HEK293 (cell line): ENCODE data around the gene ADM2.

Experiments used
- AEBP2 ChIP-seq: fragments of 450-650 bp; formaldehyde crosslinking; IDR thresholded peaks from 2 replicates; pipeline ENCODE4 v1.5.1; 2016; ENCODE audit warnings: missing biosample characterization, missing genetic modification characterization, borderline replicate concordance
- EGR2 ChIP-seq: fragments of 450-650 bp; formaldehyde crosslinking; IDR thresholded peaks from 2 replicates; pipeline ENCODE4 v1.5.1; 2016; ENCODE audit warnings: low read depth, missing biosample characterization, missing genetic modification characterization
- GLIS1 ChIP-seq: fragments of 450-650 bp; formaldehyde crosslinking; IDR thresholded peaks from 2 replicates; pipeline ENCODE4 v1.5.1; 2016; ENCODE audit warnings: missing biosample characterization, missing genetic modification characterization
- GLIS2 ChIP-seq: fragments of 450-650 bp; formaldehyde crosslinking; IDR thresholded peaks from 2 replicates; pipeline ENCODE4 v1.5.1; 2016; ENCODE audit warnings: missing biosample characterization, missing genetic modification characterization
- KLF1 ChIP-seq: fragments of 450-650 bp; formaldehyde crosslinking; IDR thresholded peaks from 2 replicates; pipeline ENCODE4 v1.5.1; 2016; ENCODE audit warnings: missing biosample characterization, missing genetic modification characterization
- KLF10 ChIP-seq: fragments of 450-650 bp; IDR thresholded peaks from 2 replicates; pipeline ENCODE4 v1.5.1; 2018; ENCODE audit warnings: missing biosample characterization, mild to moderate bottlenecking, missing genetic modification characterization
- OVOL3 ChIP-seq: fragments of 450-650 bp; formaldehyde crosslinking; IDR thresholded peaks from 2 replicates; pipeline ENCODE4 v1.5.1; 2016; ENCODE audit warnings: missing biosample characterization, missing genetic modification characterization
- SP3 ChIP-seq: fragments of 450-650 bp; formaldehyde crosslinking; IDR thresholded peaks from 2 replicates; pipeline ENCODE4 v1.5.1; 2016; ENCODE audit warnings: missing biosample characterization, missing genetic modification characterization
- SP7 ChIP-seq: fragments of 450-650 bp; formaldehyde crosslinking; IDR thresholded peaks from 2 replicates; pipeline ENCODE4 v1.5.1; 2016; ENCODE audit warnings: missing biosample characterization, missing genetic modification characterization
- TCF7L2 ChIP-seq: IDR thresholded peaks from 2 replicates; pipeline ENCODE4 v1.6.1; 2011; ENCODE audit warnings: low read depth, mild to moderate bottlenecking, inconsistent platforms, low read length, moderate library complexity, borderline replicate concordance
- YY1 ChIP-seq: fragments of 450-650 bp; formaldehyde crosslinking; IDR thresholded peaks from 2 replicates; pipeline ENCODE4 v1.5.1; 2018; ENCODE audit warnings: missing biosample characterization, missing genetic modification characterization
- ZBTB10 ChIP-seq: fragments of 450-650 bp; formaldehyde crosslinking; IDR thresholded peaks from 2 replicates; pipeline ENCODE4 v1.5.1; 2016; ENCODE audit warnings: missing biosample characterization, missing genetic modification characterization
- ZNF214 ChIP-seq: fragments of 450-650 bp; formaldehyde crosslinking; IDR thresholded peaks from 2 replicates; pipeline ENCODE4 v1.5.1; 2017; ENCODE audit warnings: missing biosample characterization, mild to moderate bottlenecking, missing genetic modification characterization, borderline replicate concordance
- ZNF23 ChIP-seq: fragments of 450-650 bp; formaldehyde crosslinking; IDR thresholded peaks from 2 replicates; pipeline ENCODE4 v1.5.1; 2016; ENCODE audit warnings: missing biosample characterization, missing genetic modification characterization, borderline replicate concordance
- ZNF280C ChIP-seq: fragments of 450-650 bp; formaldehyde crosslinking; IDR thresholded peaks from 2 replicates; pipeline ENCODE4 v1.5.1; 2016; ENCODE audit warnings: missing biosample characterization, missing genetic modification characterization
- ZNF324 ChIP-seq: fragments of 450-650 bp; formaldehyde crosslinking; IDR thresholded peaks from 2 replicates; pipeline ENCODE4 v1.5.1; 2016; ENCODE audit warnings: missing biosample characterization, missing genetic modification characterization
- ZNF423 ChIP-seq: fragments of 450-650 bp; formaldehyde crosslinking; IDR thresholded peaks from 2 replicates; pipeline ENCODE4 v1.5.1; 2016; ENCODE audit warnings: missing biosample characterization, missing genetic modification characterization
- ZNF518A ChIP-seq: fragments of 450-650 bp; formaldehyde crosslinking; conservative IDR thresholded peaks from 2 replicates; pipeline ENCODE4 v1.5.1; 2016; ENCODE audit warnings: low read depth, missing biosample characterization, missing genetic modification characterization
- ZNF558 ChIP-seq: fragments of 450-650 bp; formaldehyde crosslinking; IDR thresholded peaks from 2 replicates; pipeline ENCODE4 v1.5.1; 2016; ENCODE audit warnings: missing biosample characterization, missing genetic modification characterization
- ZNF624 ChIP-seq: fragments of 450-650 bp; formaldehyde crosslinking; IDR thresholded peaks from 2 replicates; pipeline ENCODE4 v1.5.1; 2017; ENCODE audit warnings: missing biosample characterization, missing genetic modification characterization
- ZNF692 ChIP-seq: fragments of 450-650 bp; formaldehyde crosslinking; IDR thresholded peaks from 2 replicates; pipeline ENCODE4 v1.5.1; 2016; ENCODE audit warnings: missing biosample characterization, missing genetic modification characterization
- ZNF768 ChIP-seq: fragments of 450-650 bp; formaldehyde crosslinking; IDR thresholded peaks from 2 replicates; pipeline ENCODE4 v1.5.1; 2018; ENCODE audit warnings: missing biosample characterization, mild to moderate bottlenecking, missing genetic modification characterization
- ZNF776 ChIP-seq: fragments of 450-650 bp; formaldehyde crosslinking; IDR thresholded peaks from 2 replicates; pipeline ENCODE4 v1.5.0; 2017; ENCODE audit warnings: missing biosample characterization, missing genetic modification characterization, borderline replicate concordance
- ZNF792 ChIP-seq: fragments of 450-650 bp; formaldehyde crosslinking; IDR thresholded peaks from 2 replicates; pipeline ENCODE4 v1.5.1; 2016; ENCODE audit warnings: missing biosample characterization, missing genetic modification characterization
- ZNF843 ChIP-seq: fragments of 450-650 bp; formaldehyde crosslinking; IDR thresholded peaks from 2 replicates; pipeline ENCODE4 v1.5.1; 2016; ENCODE audit warnings: missing biosample characterization, missing genetic modification characterization
- ZSCAN30 ChIP-seq: fragments of 450-650 bp; IDR thresholded peaks from 2 replicates; pipeline ENCODE4 v1.5.1; 2018; ENCODE audit warnings: missing biosample characterization, mild to moderate bottlenecking, missing genetic modification characterization, moderate library complexity

The ADM2 gene

GRCh38 chr22:50474710-50475651 is 6.4 kb upstream of the ADM2 start, which contains the start of gene SBF1 (continued):
- TF ChIP-seq ZNF280C (no peak), YY1 (tag by site-specific recombination) (no peak), KLF1 (tag by site-specific recombination) (0 out of 2 replicates have a peak, but pooled peaks have one; percentile 58), ZSCAN30 (tag by site-specific recombination) (no peak), GLIS2 (tag by site-specific recombination) (peak; percentile 72), SP3 (tag by site-specific recombination) (peak; percentile 77), TCF7L2 (no peak), ZNF423 (no peak), ZNF768 (tag by site-specific recombination) (no peak), ZNF324 (tag by site-specific recombination) (no peak), GLIS1 (tag by site-specific recombination) (peak; percentile 18; the same call in 1 of the 2 replicates), OVOL3 (tag by site-specific recombination) (no peak), ZNF843 (tag by site-specific recombination) (no peak), ZNF792 (tag by site-specific recombination) (no peak), ZNF776 (tag by site-specific recombination) (no peak), ZBTB10 (tag by site-specific recombination) (peak; percentile 50; the same call in 1 of the 2 replicates), ZNF692 (no peak), SP7 (tag by site-specific recombination) (peak; percentile 32; the same call in 1 of the 2 replicates), ZNF558 (no peak), ZNF518A (tag by site-specific recombination) (no peak), ZNF214 (tag by site-specific recombination) (no peak), KLF10 (tag by site-specific recombination) (peak; percentile 36; the same call in 1 of the 2 replicates), ZNF23 (tag by site-specific recombination) (no peak), ZNF624 (tag by site-specific recombination) (no peak), EGR2 (no peak), AEBP2 (tag by site-specific recombination) (no peak)
